ENCODE data around the gene DNMT1.

Gene DNMT1

DNA sequence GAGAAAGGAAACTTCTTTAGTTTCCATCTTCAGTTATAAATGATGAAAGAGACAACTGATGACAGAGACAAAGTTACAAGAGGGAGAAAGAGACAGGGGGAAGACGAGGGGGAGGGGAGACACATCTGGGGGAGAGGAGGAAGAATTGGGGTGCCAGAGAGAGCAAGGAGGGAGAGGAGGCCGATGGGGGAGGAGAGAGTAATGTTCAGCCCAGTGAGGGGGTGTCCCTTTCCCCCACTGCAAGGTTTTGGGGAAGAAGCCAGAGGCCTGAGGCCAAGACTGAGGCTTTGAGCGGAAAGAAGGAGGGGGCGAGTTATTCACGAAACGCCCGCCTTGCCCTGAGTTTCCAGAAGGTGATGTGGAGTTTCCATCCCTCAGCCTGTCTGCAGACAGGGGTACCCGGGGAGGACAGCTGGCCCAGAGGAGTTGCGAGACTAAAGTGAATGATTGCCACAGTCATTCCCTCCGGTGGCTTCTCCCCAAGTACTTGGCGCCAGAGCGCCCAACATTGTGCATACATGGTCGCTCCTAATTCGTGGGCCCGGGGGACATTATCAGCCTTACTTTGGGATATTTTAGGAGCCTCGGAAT, 89.1 kb downstream of the DNMT1 start:
- H3K4me3 Mint-ChIP-seq: peak overlapping the region; percentile 95
- H3K9me3 Mint-ChIP-seq: no peaks in the 10 kb centered on the region
- H3K36me3 Mint-ChIP-seq: peaks cover 10% of the 10 kb centered on the region
- no peaks in the 10 kb centered on the region for H3K27me3 Mint-ChIP-seq
- no peak for ATAC-seq (ENCODE audit: low read depth)
- DNase-seq (ENCODE audit: low spot score in 2 of 2): no peak
- H3K4me1 Mint-ChIP-seq: peaks cover 38% of the 10 kb centered on the region
- H3K27ac Mint-ChIP-seq: peak overlapping the region; percentile 99

DNA sequence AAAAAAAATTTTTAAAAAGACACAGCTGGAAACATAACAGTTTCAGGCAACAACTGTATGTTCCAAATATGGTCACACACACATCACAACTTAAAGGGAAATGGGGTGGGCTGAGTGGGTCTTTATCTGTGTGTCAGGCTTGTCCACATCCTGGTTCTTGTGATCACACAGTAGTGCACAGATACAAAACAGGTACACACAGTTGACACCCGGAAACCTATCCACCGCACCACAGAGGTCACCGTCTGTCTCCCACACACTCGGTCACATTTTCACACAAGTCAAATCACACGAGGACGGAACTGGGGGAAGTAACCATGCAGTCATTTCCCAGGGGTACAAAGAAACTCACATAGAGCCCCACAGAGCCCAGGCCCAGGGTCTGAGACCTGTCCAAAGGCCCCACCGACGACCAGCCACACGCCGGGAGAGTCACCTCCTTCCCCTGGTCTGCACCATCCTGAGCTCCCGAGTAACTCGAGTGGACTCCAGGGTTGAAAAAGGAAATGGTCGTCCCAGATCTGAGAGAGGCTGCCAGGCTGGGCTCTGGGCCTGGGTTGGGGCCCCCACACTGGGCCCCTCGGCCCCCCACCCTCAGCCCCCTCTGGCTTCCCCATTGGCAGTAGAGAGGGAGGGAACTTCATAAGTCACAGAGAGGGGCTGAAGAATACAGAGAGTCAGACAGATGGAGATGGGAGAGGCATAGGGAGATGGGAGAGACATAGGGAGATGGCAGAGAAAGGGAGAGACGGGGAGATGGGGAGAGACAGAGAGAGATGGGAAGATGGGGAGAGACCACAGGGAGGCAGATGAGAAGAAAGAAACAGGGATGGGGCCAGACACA, 89.9 kb downstream of the DNMT1 start:
- Mint-ChIP-seq H3K27ac (peak overlapping the region; percentile 99), H3K4me3 (peak overlapping the region; percentile 95), H3K4me1 (peaks cover 36% of the 10 kb centered on the region), H3K9me3 (no peaks in the 10 kb centered on the region), H3K36me3 (peaks cover 5% of the 10 kb centered on the region), H3K27me3 (no peaks in the 10 kb centered on the region)
- ATAC-seq (ENCODE audit: low read depth): peak; percentile 48
- DNase-seq (ENCODE audit: low spot score in 2 of 2): peak in 1 of 2 donors; percentile 70

DNA sequence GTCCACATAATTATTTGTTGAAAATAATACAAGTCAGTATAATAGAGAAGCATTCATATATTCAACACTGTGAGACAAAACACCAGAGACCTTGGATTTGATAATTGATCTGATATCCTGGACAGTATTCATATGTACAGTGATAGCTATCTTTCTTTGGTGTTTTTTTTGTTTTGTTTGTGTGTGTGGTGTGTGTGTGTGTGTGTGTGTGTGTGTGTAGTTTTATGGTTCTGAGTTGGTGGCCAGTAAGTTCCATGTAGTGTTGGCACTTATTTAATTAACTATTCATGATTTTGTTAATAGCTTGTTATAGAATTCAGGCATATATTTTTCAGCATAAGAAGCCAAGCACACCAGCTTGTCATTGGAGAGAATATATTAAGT, 90.6 kb downstream of the DNMT1 start:
- no peak for DNase-seq (ENCODE audit: low spot score in 2 of 2)
- Mint-ChIP-seq H3K9me3 (no peaks in the 10 kb centered on the region), H3K4me1 (peaks cover 40% of the 10 kb centered on the region), H3K27me3 (no peaks in the 10 kb centered on the region), H3K36me3 (no peaks in the 10 kb centered on the region), H3K4me3 (no peak overlapping the region), H3K27ac (peak overlapping the region; percentile 99)
- no peak for ATAC-seq (ENCODE audit: low read depth)

DNA sequence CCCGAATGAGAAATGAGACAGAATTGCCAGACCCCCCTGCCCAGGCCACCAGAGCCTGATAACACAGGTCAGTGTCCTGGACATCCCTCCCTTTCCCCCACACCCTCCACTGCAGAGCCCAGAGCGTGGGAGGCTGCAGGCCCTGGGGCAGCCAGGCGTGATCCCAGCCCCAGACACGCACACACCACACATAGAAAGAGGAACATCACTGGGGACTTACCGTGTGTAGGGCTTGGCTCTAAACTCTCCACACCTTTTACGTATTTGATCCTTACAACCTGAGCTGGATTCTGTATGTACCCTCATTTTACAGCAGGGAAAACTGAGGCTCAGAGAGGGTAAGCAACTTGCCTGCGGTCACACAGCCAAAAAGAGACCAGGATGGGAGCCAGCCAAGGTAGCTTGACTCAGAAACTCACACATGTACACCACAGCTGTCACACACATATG, 91.9 kb downstream of the DNMT1 start:
- peak in 1 of 2 donors; percentile 75 for DNase-seq (ENCODE audit: low spot score in 2 of 2)

DNA sequence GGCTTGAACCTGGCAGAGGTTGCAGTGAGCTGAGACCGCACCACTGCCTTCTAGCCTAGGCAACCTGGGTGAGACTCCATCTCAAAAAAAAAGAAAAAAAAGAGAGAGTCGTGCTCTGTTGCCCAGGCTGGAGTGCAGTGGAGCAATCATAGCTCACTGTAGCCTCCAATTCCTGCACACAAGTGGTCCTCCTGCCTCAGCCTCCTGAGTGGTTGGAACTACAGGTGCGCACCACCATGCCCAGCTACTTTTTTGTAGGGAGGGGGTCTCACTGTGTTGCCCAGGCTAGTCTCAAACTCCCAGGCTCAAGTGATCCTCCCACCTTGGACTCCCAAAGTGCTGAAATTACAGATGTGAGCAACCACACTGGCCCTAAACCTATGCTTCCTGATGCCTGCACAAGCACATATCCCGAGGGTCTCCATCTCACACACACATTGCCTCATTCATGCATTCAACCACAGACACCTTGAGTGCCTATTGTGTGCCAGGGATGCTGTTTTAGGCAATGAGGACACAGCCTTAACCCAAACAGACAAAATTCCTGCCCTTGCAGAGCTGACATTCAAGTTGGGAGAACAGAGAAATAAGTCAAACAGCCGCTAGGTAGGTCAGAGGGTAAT, 94.5 kb downstream of the DNMT1 start:
- no peak for ATAC-seq (ENCODE audit: low read depth)
- Mint-ChIP-seq H3K4me1 (peaks cover 39% of the 10 kb centered on the region), H3K4me3 (peak overlapping the region; percentile 33)

More for the DNA sequence above, 91.9 kb downstream of the DNMT1 start:
- no peaks in the 10 kb centered on the region for H3K36me3 Mint-ChIP-seq
- H3K9me3 Mint-ChIP-seq: no peaks in the 10 kb centered on the region
- peak overlapping the region; percentile 62 for H3K4me3 Mint-ChIP-seq
- no peaks in the 10 kb centered on the region for H3K27me3 Mint-ChIP-seq
- H3K27ac Mint-ChIP-seq: peak overlapping the region; percentile 100
- peaks cover 48% of the 10 kb centered on the region for H3K4me1 Mint-ChIP-seq
- peak; percentile 67 for ATAC-seq (ENCODE audit: low read depth)

DNA sequence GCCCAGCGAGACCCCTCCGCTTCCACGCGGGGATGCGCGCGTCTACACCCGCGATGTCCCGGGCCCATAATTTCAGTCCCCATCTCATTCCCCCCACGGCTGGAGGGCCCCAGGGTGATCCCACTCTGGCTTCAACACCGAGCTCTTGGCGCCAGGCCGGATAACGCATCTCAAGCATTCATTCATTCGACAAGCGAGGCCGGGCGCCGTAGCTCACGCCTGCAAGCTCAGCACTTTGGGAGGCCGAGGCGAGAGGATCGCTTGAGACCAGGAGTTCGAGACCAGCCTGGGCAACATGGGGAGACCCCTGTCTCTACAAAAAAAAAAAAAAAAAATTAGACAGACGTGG, 98.2 kb downstream of the DNMT1 start:
- Mint-ChIP-seq H3K4me1 (peaks cover 29% of the 10 kb centered on the region), H3K36me3 (peaks cover 19% of the 10 kb centered on the region), H3K27me3 (no peaks in the 10 kb centered on the region), H3K4me3 (peak overlapping the region; percentile 55), H3K27ac (no peak overlapping the region), H3K9me3 (no peaks in the 10 kb centered on the region)
- DNase-seq (ENCODE audit: low spot score in 2 of 2): no peak
- no peak for ATAC-seq (ENCODE audit: low read depth)

More for the DNA sequence above, 94.5 kb downstream of the DNMT1 start:
- H3K27me3 Mint-ChIP-seq: no peaks in the 10 kb centered on the region
- DNase-seq (ENCODE audit: low spot score in 2 of 2): no peak
- no peaks in the 10 kb centered on the region for H3K36me3 Mint-ChIP-seq
- H3K9me3 Mint-ChIP-seq: no peaks in the 10 kb centered on the region
- peak overlapping the region; percentile 100 for H3K27ac Mint-ChIP-seq

DNA sequence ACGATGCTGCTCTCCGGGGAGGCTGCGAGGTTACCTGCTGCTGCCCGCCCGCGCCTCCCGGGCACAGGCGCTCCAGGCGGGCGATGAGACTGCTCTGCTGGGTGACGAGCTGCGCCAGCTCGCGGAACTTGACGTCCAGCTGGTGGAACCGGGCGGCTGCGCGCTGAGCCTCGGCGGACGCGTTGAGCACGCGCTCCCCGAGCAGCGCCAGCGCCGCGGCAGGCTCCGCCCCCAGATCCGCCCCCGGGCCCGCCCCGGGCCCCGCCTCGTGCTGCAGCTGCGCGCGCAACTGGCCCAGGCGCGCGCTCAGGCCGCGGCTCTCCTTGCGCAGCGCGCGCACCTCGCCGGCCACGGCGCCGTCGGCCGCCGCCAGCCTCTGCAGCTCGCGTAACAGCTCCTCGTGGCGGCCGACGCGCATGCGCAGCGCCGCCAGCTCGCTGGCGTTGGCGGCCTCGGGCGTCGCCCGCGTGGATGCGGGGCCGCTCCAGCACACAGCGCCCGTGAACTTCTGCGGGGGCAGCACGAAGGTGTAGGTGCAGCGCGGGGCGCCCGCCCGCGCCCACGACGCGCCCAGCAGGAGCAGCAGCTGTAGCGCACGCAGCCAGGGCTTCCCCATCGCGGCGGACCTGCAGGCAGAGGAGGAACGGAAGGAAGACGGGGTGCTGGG, 98.7 kb downstream of the DNMT1 start:
- Mint-ChIP-seq H3K9me3 (no peaks in the 10 kb centered on the region), H3K4me3 (peak overlapping the region; percentile 55), H3K4me1 (peaks cover 31% of the 10 kb centered on the region), H3K27ac (peak overlapping the region; percentile 74), H3K27me3 (no peaks in the 10 kb centered on the region), H3K36me3 (peaks cover 21% of the 10 kb centered on the region)
- ATAC-seq (ENCODE audit: low read depth): peak; percentile 81
- peak; percentile 95 for DNase-seq (ENCODE audit: low spot score in 2 of 2)

DNA sequence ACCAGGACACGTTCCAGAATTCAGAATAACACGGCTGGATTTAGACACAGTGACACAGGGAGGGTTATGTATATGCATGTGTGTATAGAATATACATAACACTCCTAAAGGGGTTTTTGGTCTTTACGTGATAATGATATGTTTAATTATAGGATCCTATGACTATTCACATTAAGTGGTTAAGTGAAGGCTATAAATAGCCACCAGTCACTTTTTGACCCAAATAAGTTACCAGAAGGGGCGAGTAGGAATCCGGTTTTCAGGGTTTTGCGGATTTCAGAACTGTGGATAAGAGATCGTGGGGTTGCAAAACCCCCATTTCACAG, 99.2 kb downstream of the DNMT1 start:
- Mint-ChIP-seq H3K27ac (peak overlapping the region; percentile 74), H3K27me3 (no peaks in the 10 kb centered on the region), H3K9me3 (no peaks in the 10 kb centered on the region), H3K4me3 (peak overlapping the region; percentile 34), H3K4me1 (peaks cover 31% of the 10 kb centered on the region), H3K36me3 (peaks cover 21% of the 10 kb centered on the region)
- ATAC-seq (ENCODE audit: low read depth) (no peak), DNase-seq (ENCODE audit: low spot score in 2 of 2) (no peak)

DNA sequence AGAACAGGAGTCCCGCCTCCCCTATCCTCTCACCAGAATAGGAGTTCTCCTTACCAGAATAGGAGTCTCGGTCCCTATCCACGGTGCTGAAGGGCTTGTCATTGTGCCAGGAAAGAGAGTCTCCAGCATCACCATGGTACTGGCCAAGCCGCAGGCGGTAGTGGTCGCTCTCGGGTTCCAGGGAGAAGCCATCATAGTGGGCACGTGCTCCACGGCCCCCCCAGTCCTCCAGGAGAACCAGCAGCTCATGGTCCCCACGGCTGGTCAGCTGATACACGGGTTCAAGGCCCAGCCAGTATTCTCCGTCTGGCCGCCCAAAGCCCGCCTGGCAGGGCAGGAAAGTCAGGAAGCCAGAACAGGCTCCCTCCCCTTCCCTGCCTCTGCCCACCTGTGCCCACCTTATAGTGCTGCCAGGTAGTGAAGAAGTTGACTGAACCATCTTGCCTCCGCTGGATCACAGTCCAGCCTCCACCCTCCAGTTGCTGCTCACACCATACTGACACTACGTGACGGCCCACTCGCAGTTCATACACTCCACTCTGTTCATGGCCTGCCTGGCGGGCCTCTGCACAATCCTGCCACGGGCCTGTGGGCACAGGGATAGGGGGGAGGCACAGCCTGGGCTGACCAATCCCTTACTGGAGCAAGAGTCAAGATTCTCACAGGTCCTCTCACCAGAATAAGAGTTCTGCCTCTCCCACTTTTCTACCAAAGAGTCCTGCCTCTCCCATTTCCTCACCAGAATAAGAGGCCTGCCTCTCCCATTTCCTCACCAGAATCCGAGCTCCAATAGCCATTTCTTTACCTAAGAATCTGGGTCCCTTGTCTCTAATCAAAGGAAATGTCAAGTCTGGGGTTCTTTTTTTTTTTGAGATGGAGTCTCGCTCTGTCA, 101.2 kb downstream of the DNMT1 start:
- H3K27me3 Mint-ChIP-seq: no peaks in the 10 kb centered on the region
- no peak for ATAC-seq (ENCODE audit: low read depth)
- H3K4me1 Mint-ChIP-seq: peaks cover 25% of the 10 kb centered on the region
- no peak overlapping the region for H3K4me3 Mint-ChIP-seq
- no peaks in the 10 kb centered on the region for H3K9me3 Mint-ChIP-seq
- peak overlapping the region; percentile 89 for H3K27ac Mint-ChIP-seq
- no peak for DNase-seq (ENCODE audit: low spot score in 2 of 2)
- peaks cover 29% of the 10 kb centered on the region for H3K36me3 Mint-ChIP-seq

DNA sequence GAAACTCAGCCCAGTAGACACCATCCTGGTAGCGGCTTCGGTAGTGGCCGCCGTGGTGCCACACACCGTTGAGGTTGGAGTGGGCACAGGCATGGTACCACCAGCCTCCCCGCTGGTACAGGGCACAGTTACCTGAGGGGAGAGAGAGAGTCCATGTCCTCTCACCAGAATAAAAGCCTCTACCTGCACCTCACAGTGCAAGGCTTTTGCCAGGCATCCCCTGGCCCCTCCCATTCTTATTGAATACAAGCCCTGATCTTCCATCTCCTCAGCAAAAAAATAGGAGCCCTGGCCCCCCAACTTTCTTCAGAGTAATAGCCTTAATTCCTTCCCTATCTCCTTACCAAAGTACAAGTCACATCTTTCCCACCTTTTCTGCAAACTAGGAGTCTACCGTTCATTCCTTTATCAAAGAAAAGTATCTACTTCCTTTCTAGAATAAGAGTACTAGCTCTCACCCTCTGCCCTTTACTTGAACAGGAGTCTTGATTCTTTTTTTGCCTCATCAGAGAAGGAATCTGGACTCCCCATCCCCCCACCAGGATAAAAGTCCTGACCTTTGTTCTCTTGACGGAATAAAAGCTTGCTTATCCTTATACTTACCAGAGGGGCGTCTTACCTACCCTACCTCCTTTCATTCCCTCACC, 102.0 kb downstream of the DNMT1 start:
- H3K9me3 Mint-ChIP-seq: no peaks in the 10 kb centered on the region
- DNase-seq (ENCODE audit: low spot score in 2 of 2) (no peak), ATAC-seq (ENCODE audit: low read depth) (no peak)
- no peaks in the 10 kb centered on the region for H3K27me3 Mint-ChIP-seq
- H3K27ac Mint-ChIP-seq: peak overlapping the region; percentile 89
- H3K36me3 Mint-ChIP-seq: peaks cover 29% of the 10 kb centered on the region
- H3K4me3 Mint-ChIP-seq: no peak overlapping the region
- H3K4me1 Mint-ChIP-seq: peaks cover 21% of the 10 kb centered on the region

DNA sequence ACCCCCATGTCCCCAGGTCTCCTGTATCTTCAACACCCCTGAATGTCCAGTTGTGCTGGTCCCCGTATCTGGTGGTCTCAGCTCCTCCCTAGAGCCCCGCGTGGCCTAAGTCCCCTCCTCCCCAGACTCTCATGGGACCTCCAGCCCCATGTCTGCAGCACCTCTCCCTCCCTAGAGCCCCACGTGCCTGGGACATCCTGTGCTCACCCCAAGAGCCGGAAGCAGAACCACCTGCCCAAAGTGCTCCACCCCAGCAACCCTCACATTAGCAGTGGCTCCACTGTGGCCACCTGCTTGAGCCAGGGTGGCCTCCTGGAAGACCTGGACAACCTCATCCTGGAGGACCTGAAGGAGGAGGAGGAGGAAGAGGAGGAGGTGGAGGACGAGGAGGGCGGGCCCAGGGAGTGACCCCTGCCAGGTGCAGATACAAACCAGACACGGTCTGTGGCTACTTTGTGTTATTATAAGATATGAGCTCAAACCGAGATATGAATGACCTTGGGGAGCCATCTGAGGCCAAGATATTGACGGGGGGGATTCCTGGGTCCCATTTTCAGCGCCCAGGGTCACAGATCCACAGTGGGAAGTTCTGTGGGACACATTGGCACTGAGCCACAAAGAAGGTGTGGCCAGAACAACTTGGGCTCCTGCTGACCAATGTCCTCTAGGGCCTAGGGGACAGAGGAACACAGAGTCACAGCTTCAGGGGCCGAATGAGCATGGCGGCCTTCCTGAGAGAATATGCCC, 102.7 kb downstream of the DNMT1 start:
- Mint-ChIP-seq H3K27ac (peak overlapping the region; percentile 89), H3K27me3 (no peaks in the 10 kb centered on the region), H3K9me3 (no peaks in the 10 kb centered on the region), H3K36me3 (peaks cover 29% of the 10 kb centered on the region), H3K4me3 (peak overlapping the region; percentile 68), H3K4me1 (peaks cover 28% of the 10 kb centered on the region)
- peak; percentile 56 for ATAC-seq (ENCODE audit: low read depth)
- peak in 1 of 2 donors; percentile 51 for DNase-seq (ENCODE audit: low spot score in 2 of 2)

DNA sequence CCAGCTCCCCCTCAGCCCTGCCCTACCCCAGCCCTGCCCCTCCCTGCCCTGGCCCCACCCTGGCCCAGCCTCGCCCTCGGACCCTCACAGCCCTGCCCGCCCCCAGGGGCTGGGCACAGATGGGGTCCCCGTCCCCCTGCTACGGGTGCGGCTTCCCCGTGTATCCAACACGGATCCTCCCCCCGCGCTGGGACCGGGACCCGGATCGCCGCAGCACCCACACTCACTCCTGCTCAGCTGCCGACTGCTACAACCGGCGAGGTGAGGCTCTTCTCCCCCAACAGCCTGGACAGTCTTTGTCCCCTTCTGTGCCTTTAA, 103.4 kb downstream of the DNMT1 start:
- H3K4me3 Mint-ChIP-seq: no peak overlapping the region
- no peak for DNase-seq (ENCODE audit: low spot score in 2 of 2)
- H3K27me3 Mint-ChIP-seq: no peaks in the 10 kb centered on the region
- no peak for ATAC-seq (ENCODE audit: low read depth)
- peaks cover 29% of the 10 kb centered on the region for H3K36me3 Mint-ChIP-seq
- H3K9me3 Mint-ChIP-seq: no peaks in the 10 kb centered on the region
- H3K4me1 Mint-ChIP-seq: peaks cover 28% of the 10 kb centered on the region
- peak overlapping the region; percentile 89 for H3K27ac Mint-ChIP-seq
